Smooth muscle cell (in vitro differentiated cells): ENCODE data around the gene MARK3. TPM values are rescaled to one million over a fixed set of nuclear protein-coding genes. Genes with fewer than 3 reads are reported as not detected.

Source experiments
- DNase-seq: peaks from one replicate; lab custom pipeline; 2025; ENCODE audit not compliant: unreplicated experiment; lab: John Stamatoyannopoulos, UW
- H2AFZ ChIP-seq: fragments of 200-600 bp; sonication (generic); 2 replicates; pipeline ENCODE4 v1.6.0; 2016; ENCODE audit warnings: antibody characterized with exemption, low read depth, mild to moderate bottlenecking
- H3F3A ChIP-seq: fragments of 200-600 bp; sonication (generic); 2 replicates; pipeline ENCODE4 v1.6.0; 2017; ENCODE audit warnings: antibody characterized with exemption, low read depth
- H3K27ac ChIP-seq: fragments of 200-600 bp; sonication (generic); 2 replicates; pipeline ENCODE4 v1.5.1; 2016; ENCODE audit warnings: low read depth, mild to moderate bottlenecking
- H3K27me3 ChIP-seq: fragments of 200-600 bp; sonication (generic); 2 replicates; pipeline ENCODE4 v1.6.1; 2016; ENCODE audit warnings: low read depth, mild to moderate bottlenecking
- H3K36me3 ChIP-seq: fragments of 200-600 bp; sonication (generic); 2 replicates; pipeline ENCODE4 v1.5.1; 2016; ENCODE audit warnings: low read depth
- H3K4me1 ChIP-seq: fragments of 200-600 bp; sonication (generic); 2 replicates; pipeline ENCODE4 v1.5.1; 2016; ENCODE audit warnings: low read depth
- H3K4me2 ChIP-seq: fragments of 200-600 bp; sonication (generic); 2 replicates; pipeline ENCODE4 v1.6.0; 2016; ENCODE audit warnings: mild to moderate bottlenecking
- H3K4me3 ChIP-seq: fragments of 200-600 bp; sonication (generic); 2 replicates; pipeline ENCODE4 v1.5.1; 2016; ENCODE audit warnings: mild to moderate bottlenecking
- H3K79me2 ChIP-seq: fragments of 200-600 bp; sonication (generic); 2 replicates; pipeline ENCODE4 v1.6.0; 2016; ENCODE audit warnings: low read depth, mild to moderate bottlenecking
- H3K9ac ChIP-seq: fragments of 200-600 bp; sonication (generic); 2 replicates; pipeline ENCODE4 v1.6.0; 2016; ENCODE audit warnings: low read depth
- H3K9me3 ChIP-seq: fragments of 200-600 bp; sonication (generic); replicated peaks from 2 replicates; pipeline ENCODE4 v1.5.1; 2016; ENCODE audit warnings: low read depth
- H4K20me1 ChIP-seq: fragments of 200-600 bp; sonication (generic); 2 replicates; pipeline ENCODE4 v1.6.0; 2016; ENCODE audit warnings: low read depth
- WGBS: methylation state at CpG from one replicate; pipeline ENCODE4 v1.1.7; 2016; ENCODE audit warnings: low lambda C conversion rate; 5-methylcytosine and 5-hydroxymethylcytosine counted together
- polyA plus RNA-seq: library from polyadenylated mRNA; unstranded; fragments of >200 nt; fragmentation: Nextera tagmentation; extraction: Ambion mirVana; gene quantifications from 2 replicates; pipeline ENCODE4 v1.2.1, GENCODE V29; 2016
- total RNA-seq: library from RNA; depleted of rRNA; stranded (reverse); fragments of >200 nt; gene quantifications from 2 replicates; pipeline ENCODE4 v1.2.3, GENCODE V29; 2014
- TF ChIP-seq, protein P1 (sequence below): fragments of 200-600 bp; sonication (generic); IDR thresholded peaks from 2 replicates; pipeline ENCODE4 v1.5.1; 2017; ENCODE audit warnings: borderline replicate concordance, mild to moderate bottlenecking, antibody characterized with exemption; ENCODE audit not compliant: insufficient read depth, poor library complexity, severe bottlenecking

The MARK3 gene
- total and polyA plus RNA-seq, 2 experiments from 2014 or later = 63.2 to 68.4 TPM

- Histone ChIP-seq H3K4me3 (no peak overlapping the region), H3K9me3 (no peaks in the 10 kb centered on the region), H3K27me3 (no peaks in the 10 kb centered on the region), H3F3A (no peaks in the 10 kb centered on the region), H3K79me2 (peaks cover 13% of the 10 kb centered on the region), H4K20me1 (peaks cover 26% of the 10 kb centered on the region), H3K36me3 (no peaks in the 10 kb centered on the region), H3K4me1 (peaks cover 13% of the 10 kb centered on the region), H3K4me2 (no peak overlapping the region), H2AFZ (no peak overlapping the region), H3K9ac (no peak overlapping the region), H3K27ac (no peak overlapping the region)
- WGBS = 93% methylated on average over 31 of the region's 32 CpGs
- DNase-seq = no peak
- TF ChIP-seq, protein P1, sequence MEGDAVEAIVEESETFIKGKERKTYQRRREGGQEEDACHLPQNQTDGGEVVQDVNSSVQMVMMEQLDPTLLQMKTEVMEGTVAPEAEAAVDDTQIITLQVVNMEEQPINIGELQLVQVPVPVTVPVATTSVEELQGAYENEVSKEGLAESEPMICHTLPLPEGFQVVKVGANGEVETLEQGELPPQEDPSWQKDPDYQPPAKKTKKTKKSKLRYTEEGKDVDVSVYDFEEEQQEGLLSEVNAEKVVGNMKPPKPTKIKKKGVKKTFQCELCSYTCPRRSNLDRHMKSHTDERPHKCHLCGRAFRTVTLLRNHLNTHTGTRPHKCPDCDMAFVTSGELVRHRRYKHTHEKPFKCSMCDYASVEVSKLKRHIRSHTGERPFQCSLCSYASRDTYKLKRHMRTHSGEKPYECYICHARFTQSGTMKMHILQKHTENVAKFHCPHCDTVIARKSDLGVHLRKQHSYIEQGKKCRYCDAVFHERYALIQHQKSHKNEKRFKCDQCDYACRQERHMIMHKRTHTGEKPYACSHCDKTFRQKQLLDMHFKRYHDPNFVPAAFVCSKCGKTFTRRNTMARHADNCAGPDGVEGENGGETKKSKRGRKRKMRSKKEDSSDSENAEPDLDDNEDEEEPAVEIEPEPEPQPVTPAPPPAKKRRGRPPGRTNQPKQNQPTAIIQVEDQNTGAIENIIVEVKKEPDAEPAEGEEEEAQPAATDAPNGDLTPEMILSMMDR = no peak
Measured at GRCh38 chr14:103532216-103533136, 147.3 kb downstream of the MARK3 start.

GRCh38 chr14:103533137-103533998, 148.2 kb downstream of the MARK3 start:
- H3K4me3 ChIP-seq = no peak overlapping the region
- WGBS = 95% methylated on average over 23 of the region's 23 CpGs
- H3K79me2 ChIP-seq = peaks cover 13% of the 10 kb centered on the region
- no peak overlapping the region for H3K27ac ChIP-seq
- no peaks in the 10 kb centered on the region for H3K9me3 ChIP-seq
- TF ChIP-seq, protein P1 = no peak
- H3K36me3 ChIP-seq = no peaks in the 10 kb centered on the region
- H3K27me3 ChIP-seq = no peaks in the 10 kb centered on the region
- no peak overlapping the region for H3K4me2 ChIP-seq
- H2AFZ ChIP-seq = no peak overlapping the region
- DNase-seq = no peak
- peaks cover 10% of the 10 kb centered on the region for H3K4me1 ChIP-seq
- H3F3A ChIP-seq = no peaks in the 10 kb centered on the region
- peaks cover 26% of the 10 kb centered on the region for H4K20me1 ChIP-seq
- no peak overlapping the region for H3K9ac ChIP-seq

- peaks cover 26% of the 10 kb centered on the region for H4K20me1 ChIP-seq
- no peak overlapping the region for H3K9ac ChIP-seq
- no peaks in the 10 kb centered on the region for H3K27me3 ChIP-seq
- no peak overlapping the region for H3K4me2 ChIP-seq
- peaks cover 13% of the 10 kb centered on the region for H3K79me2 ChIP-seq
- no peak overlapping the region for H2AFZ ChIP-seq
- no peak overlapping the region for H3K4me3 ChIP-seq
- TF ChIP-seq, protein P1 = no peak
- H3K27ac ChIP-seq = no peak overlapping the region
- no peak for DNase-seq
- no peaks in the 10 kb centered on the region for H3F3A ChIP-seq
- peaks cover 7% of the 10 kb centered on the region for H3K4me1 ChIP-seq
- H3K9me3 ChIP-seq = no peaks in the 10 kb centered on the region
- 95% methylated on average over 24 of the region's 25 CpGs for WGBS
- H3K36me3 ChIP-seq = no peaks in the 10 kb centered on the region
Measured at GRCh38 chr14:103533999-103534575, 148.9 kb downstream of the MARK3 start.
